Stimulated activated CD8-positive, alpha-beta memory T cell treated with anti-CD3 and anti-CD28 coated beads, Interleukin-12 subunit alpha, Interleukin-12 subunit beta, amount 100 ng/mL, for 24 hours (primary cell): ENCODE measurements around the gene SMARCB1.

ENCODE experiments used
- DNase-seq: peaks from one replicate; pipeline ENCODE4 v3.0.0-alpha.2; 2020; ENCODE audit errors: extremely low read depth

The SMARCB1 gene

GRCh38 chr22:23803001-23803819, 16.4 kb downstream of the SMARCB1 start:
- no peak for DNase-seq

- no peak for DNase-seq
Observed at GRCh38 chr22:23804781-23805291, 18.1 kb downstream of the SMARCB1 start.

GRCh38 chr22:23806837-23807236, 20.1 kb downstream of the SMARCB1 start:
- no peak for DNase-seq

- no peak for DNase-seq
Observed at GRCh38 chr22:23812378-23812777, 25.6 kb downstream of the SMARCB1 start.

GRCh38 chr22:23815541-23816155, 28.9 kb downstream of the SMARCB1 start:
- no peak for DNase-seq

GRCh38 chr22:23816156-23816976, 29.6 kb downstream of the SMARCB1 start:
- no peak for DNase-seq

GRCh38 chr22:23817146-23817545, 30.4 kb downstream of the SMARCB1 start:
- no peak for DNase-seq

GRCh38 chr22:23818541-23818940, 31.8 kb downstream of the SMARCB1 start:
- no peak for DNase-seq

GRCh38 chr22:23820748-23821211, 34.0 kb downstream of the SMARCB1 start:
- DNase-seq: no peak

GRCh38 chr22:23822101-23822671, 35.4 kb downstream of the SMARCB1 start:
- DNase-seq: no peak

GRCh38 chr22:23823331-23823791, 36.6 kb downstream of the SMARCB1 start:
- DNase-seq: no peak

- DNase-seq: no peak
Observed at GRCh38 chr22:23824476-23825245, 37.9 kb downstream of the SMARCB1 start.

- DNase-seq: no peak
Observed at GRCh38 chr22:23825246-23825905, 38.6 kb downstream of the SMARCB1 start.

GRCh38 chr22:23826510-23827350, 40.0 kb downstream of the SMARCB1 start:
- no peak for DNase-seq

GRCh38 chr22:23827351-23827995, 40.7 kb downstream of the SMARCB1 start:
- DNase-seq: no peak

- DNase-seq: no peak
Observed at GRCh38 chr22:23828800-23829680, 42.3 kb downstream of the SMARCB1 start.

GRCh38 chr22:23829845-23830372, 43.1 kb downstream of the SMARCB1 start:
- no peak for DNase-seq

GRCh38 chr22:23831261-23831660, 44.5 kb downstream of the SMARCB1 start:
- DNase-seq: no peak
